Cardiac fibroblast (primary cell): ENCODE data around the gene IGIP.
A peak's percentile ranks its signal among the peaks of the same experiment; 100 is the strongest.

Experiments used
- DNase-seq, 2 donors: peaks; one replicate each; pipeline versions ENCODE4 v3.0.0 to v3.0.0-alpha.2; 2010; ENCODE audit warnings: low read depth in 2 of 2
- H3K4me3 ChIP-seq, 2 donors: replicated peaks in 1 of 2; 1 replicate in 1 of 2; 2 replicates in 1 of 2; pipeline ENCODE4 v1.5.1; 2011; ENCODE audit warnings: low read depth in 2 of 2, low read length in 2 of 2, mild to moderate bottlenecking in 2 of 2, moderate library complexity in 1 of 2
- CTCF ChIP-seq: IDR thresholded peaks from one replicate; pipeline ENCODE4 v1.5.1; 2011; ENCODE audit warnings: low read depth, mild to moderate bottlenecking, low read length, inconsistent platforms

Gene IGIP

GRCh38 chr5:140111011-140111858 lies 14.5 kb upstream of the IGIP start:
- H3K4me3 ChIP-seq: no peak overlapping the region
- no peak for DNase-seq
- no peak for TF ChIP-seq CTCF

- no peak for DNase-seq
- H3K4me3 ChIP-seq: no peak overlapping the region
- no peak for TF ChIP-seq CTCF
These were observed 13.7 kb upstream of the IGIP start for GRCh38 chr5:140111859-140112551.

- TF ChIP-seq CTCF: no peak
- DNase-seq: peak; percentile 11 to 20
These were observed 13.0 kb upstream of the IGIP start for GRCh38 chr5:140112685-140113179.

GRCh38 chr5:140113180-140113698 lies 12.5 kb upstream of the IGIP start:
- H3K4me3 ChIP-seq: peak overlapping the region; percentile 69 to 70

More at GRCh38 chr5:140112685-140113179, 13.0 kb upstream of the IGIP start:
- H3K4me3 ChIP-seq: peak overlapping the region; percentile 69 to 70

GRCh38 chr5:140113699-140114263 lies 12.0 kb upstream of the IGIP start, which contains the start of gene PURA:
Gene PURA, plus strand, starts transcription at chr5:140114109. Its CDS starts 73 bp downstream, at chr5:140114182.
- H3K4me3 ChIP-seq: peak within 1 kb of the TSS; percentile 69 to 70
- no peak for TF ChIP-seq CTCF
- peak; percentile 93 to 95 for DNase-seq

More at GRCh38 chr5:140113180-140113698, 12.5 kb upstream of the IGIP start:
- TF ChIP-seq CTCF: no peak
- no peak for DNase-seq
